ENCODE results near the gene OR5AK2. TPM values are rescaled to one million over a fixed set of nuclear protein-coding genes. Genes with fewer than 3 reads are reported as not detected.
A peak's percentile ranks its signal among the peaks of the same experiment; 100 is the strongest.

OR5AK2 gene
- total and polyA plus RNA-seq, 2 of the 8 experiments (the other 6 are each of a cell fraction or from before 2014, with no cell fraction given) = not detected

DNA sequence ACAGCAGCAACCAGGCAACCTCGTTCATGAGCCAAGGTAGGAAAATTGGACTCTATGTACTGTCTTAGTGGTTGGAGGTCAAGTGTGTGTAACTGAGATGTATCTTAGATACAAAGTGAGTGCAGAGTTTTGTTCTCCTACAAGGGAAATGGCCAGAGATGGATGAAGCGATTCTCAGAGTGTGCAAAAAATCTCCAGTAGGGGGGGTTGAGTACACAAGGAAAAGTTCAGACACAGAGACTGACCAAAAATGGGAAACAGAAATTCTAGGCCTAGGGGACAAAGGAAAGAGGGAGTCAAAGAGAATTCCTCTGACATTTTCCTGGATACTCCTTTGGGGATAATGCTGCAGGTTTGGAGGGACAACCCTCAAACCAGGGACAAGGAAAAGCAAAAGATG lies 38.2 kb upstream of the OR5AK2 start:
- no peak overlapping the region for H3K14ac ChIP-seq (ENCODE audit: insufficient read length)
- no peak overlapping the region for H2BK5ac ChIP-seq (ENCODE audit: low read depth, low read length)
- H2BK12ac ChIP-seq (ENCODE audit: low read depth, low read length) = no peak overlapping the region
- FAIRE-seq (no peak), DNase-seq (ENCODE audit: low read depth in 1 of 2, low spot score in 2 of 2) (no peak)
- H2BK15ac ChIP-seq (ENCODE audit: low read length) = no peak overlapping the region
- no peaks in the 10 kb centered on the region for H4K20me1 ChIP-seq (replicated peaks in 1 of 2; ENCODE audit: control insufficient read depth in 1 of 2, insufficient read depth in 2 of 2, low read length in 2 of 2)
- 74% methylated on average over 2 of the region's 2 CpGs; no CpG with 5 or more reads in 1 of the 2 experiments for WGBS, 2 experiments (ENCODE audit: extremely low coverage in 1 of 2, insufficient coverage in 1 of 2, insufficient read length in 1 of 2, insufficient replicate concordance in 2 of 2, low coverage in 1 of 2, low lambda C conversion rate in 2 of 2, missing lambda C conversion rate in 1 of 2)
- H4K91ac ChIP-seq (replicated peaks; ENCODE audit: insufficient read length, low read length) = no peak overlapping the region
- no peak overlapping the region for H3K4me3 ChIP-seq (ENCODE audit: extremely low read depth in 1 of 4, insufficient read depth in 2 of 4, low read depth in 3 of 4, low read length in 4 of 4)
- no peak overlapping the region for H4K5ac ChIP-seq (ENCODE audit: insufficient read length, low read depth, low read length)
- H3K9me3 ChIP-seq (ENCODE audit: insufficient read depth in 2 of 2, low read depth in 1 of 2, low read length in 1 of 2) = peaks cover 37 to 40% of the 10 kb centered on the region in 2 experiments; a peak in 3 of 4 replicates
- H3K4me2 ChIP-seq (ENCODE audit: insufficient read depth in 1 of 2, low read depth in 2 of 2, low read length in 2 of 2) = no peak overlapping the region
- TF ChIP-seq CTBP2 (IDR thresholded peaks at IDR 0.05; ENCODE audit: borderline replicate concordance, insufficient read depth, insufficient read length, low read length) = no peak
- no peak for TF ChIP-seq EP300 (IDR thresholded peaks at IDR 0.05; ENCODE audit: borderline replicate concordance in 1 of 2, low read depth in 2 of 2, low read length in 2 of 2)
- peak in 1 of 2 experiments; percentile 22; a peak in 2 of 4 replicates for TF ChIP-seq RAD21 (IDR thresholded peaks at IDR 0.05 in 1 of 2, conservative IDR thresholded peaks at IDR 0.05 in 1 of 2; ENCODE audit: low read depth in 2 of 2, low read length in 2 of 2)
- TF ChIP-seq GTF2F1 (IDR thresholded peaks at IDR 0.05; ENCODE audit: borderline replicate concordance, low read depth, low read length) = no peak
- H3K4me1 ChIP-seq (replicated peaks in 1 of 4; ENCODE audit: control insufficient read depth in 3 of 4, insufficient read depth in 4 of 4, low read length in 3 of 4) = no peaks in the 10 kb centered on the region
- CTCF ChIA-PET (ENCODE audit: partially characterized antibody) = interaction anchor here (1.2 kb wide), 1 partner anchor 21 kb away, joined by 3 read pairs; no protein-coding TSS in a partner anchor
- no peak overlapping the region for H3K4ac ChIP-seq (replicated peaks; ENCODE audit: insufficient read length, low read depth, low read length)
- H3K9ac ChIP-seq (replicated peaks in 1 of 4; ENCODE audit: extremely low read depth in 1 of 4, low read depth in 3 of 4, low read length in 3 of 4) = no peak overlapping the region
- no peak overlapping the region for H4K8ac ChIP-seq (ENCODE audit: extremely low read depth, insufficient read depth, low read length)
- H3K56ac ChIP-seq (replicated peaks; ENCODE audit: insufficient read length, low read depth, low read length) = no peak overlapping the region
- H2BK120ac ChIP-seq (replicated peaks; ENCODE audit: low read depth, low read length) = no peak overlapping the region
- H3K27ac ChIP-seq (ENCODE audit: low read depth, low read length) = no peak overlapping the region
- no peak overlapping the region for H2AFZ ChIP-seq (ENCODE audit: low read length)
- no peaks in the 10 kb centered on the region for H3K79me1 ChIP-seq (ENCODE audit: low read depth, low read length)
- H2BK20ac ChIP-seq (ENCODE audit: low read length) = no peak overlapping the region
- H3K18ac ChIP-seq (ENCODE audit: extremely low read depth, low read length) = no peak overlapping the region
- no peaks in the 10 kb centered on the region for H3K27me3 ChIP-seq (replicated peaks in 1 of 4; ENCODE audit: control insufficient read depth in 3 of 4, extremely low read depth in 1 of 4, insufficient read depth in 3 of 4, low read length in 3 of 4)
- H3K23ac ChIP-seq (ENCODE audit: insufficient read length) = no peak overlapping the region
- no peaks in the 10 kb centered on the region for H3K36me3 ChIP-seq (ENCODE audit: control insufficient read depth in 2 of 4, insufficient read depth in 4 of 4, low read length in 3 of 4)
- POLR2A ChIA-PET (ENCODE audit: partially characterized antibody) = no interaction called here
- H2AK5ac ChIP-seq (ENCODE audit: low read depth, low read length) = no peak overlapping the region
- no peaks in the 10 kb centered on the region; the same call in none of the 2 replicates for H3K23me2 ChIP-seq (ENCODE audit: low read depth, low read length)
- H3K79me2 ChIP-seq (ENCODE audit: control insufficient read depth in 1 of 2, insufficient read depth in 2 of 2, low read length in 2 of 2) = no peaks in the 10 kb centered on the region
